H9 (cell line): ENCODE results near the gene LRP5. TPM values are rescaled to one million over a fixed set of nuclear protein-coding genes. Genes with fewer than 3 reads are reported as not detected.

Experiments used
- DNase-seq: peaks from one replicate; pipeline ENCODE4 v3.0.0-alpha.2; 2017
- H2AFZ ChIP-seq: one replicate; pipeline ENCODE4 v1.6.1; 2013; ENCODE audit warnings: mild to moderate bottlenecking, low read length, control low read depth, moderate library complexity
- H2AK5ac ChIP-seq: 2 replicates; pipeline ENCODE4 v1.6.1; 2013; ENCODE audit warnings: low read length, control low read depth, mixed read lengths; ENCODE audit not compliant: insufficient read length
- H2BK120ac ChIP-seq: one replicate; pipeline ENCODE4 v1.6.1; 2013; ENCODE audit warnings: low read depth, mild to moderate bottlenecking, low read length, control low read depth, inconsistent platforms; ENCODE audit not compliant: poor library complexity, severe bottlenecking
- H2BK12ac ChIP-seq: 2 replicates; pipeline ENCODE4 v1.6.1; 2013; ENCODE audit warnings: low read length, control low read depth, mixed read lengths, low read depth; ENCODE audit not compliant: insufficient read length
- H2BK15ac ChIP-seq: 2 replicates; pipeline ENCODE4 v1.6.1; 2013; ENCODE audit warnings: low read depth, low read length, control low read depth
- H2BK20ac ChIP-seq: one replicate; pipeline ENCODE4 v1.6.1; 2013; ENCODE audit warnings: low read depth, mild to moderate bottlenecking, low read length, control low read depth, inconsistent platforms; ENCODE audit not compliant: poor library complexity, severe bottlenecking
- H2BK5ac ChIP-seq: 2 replicates; pipeline ENCODE4 v1.6.1; 2013; ENCODE audit warnings: low read length, control low read depth, mixed read lengths; ENCODE audit not compliant: insufficient read length
- H3K14ac ChIP-seq: 2 replicates; pipeline ENCODE4 v1.6.1; 2013; ENCODE audit warnings: low read length, control low read depth; ENCODE audit not compliant: insufficient read depth
- H3K18ac ChIP-seq: 2 replicates; pipeline ENCODE4 v1.6.1; 2013; ENCODE audit warnings: low read depth, mild to moderate bottlenecking, mixed read lengths, low read length, control low read depth; ENCODE audit not compliant: insufficient read length
- H3K23ac ChIP-seq: 2 replicates; pipeline ENCODE4 v1.6.1; 2013; ENCODE audit warnings: low read length, control low read depth, mixed read lengths, low read depth; ENCODE audit not compliant: insufficient read length
- H3K23me2 ChIP-seq: 2 replicates; pipeline ENCODE4 v1.6.1; 2013; ENCODE audit warnings: low read depth, mild to moderate bottlenecking, mixed read lengths, low read length, control low read depth; ENCODE audit not compliant: insufficient read length, poor library complexity, severe bottlenecking
- H3K27ac ChIP-seq: 2 replicates; pipeline ENCODE4 v1.5.1; 2013; ENCODE audit warnings: low read length, control low read depth, mixed read lengths, low read depth; ENCODE audit not compliant: insufficient read length
- H3K27me3 ChIP-seq: 2 replicates; pipeline ENCODE4 v1.6.1; 2013; ENCODE audit warnings: low read length, control low read depth, inconsistent platforms; ENCODE audit not compliant: insufficient read depth
- H3K4ac ChIP-seq: 2 replicates; pipeline ENCODE4 v1.6.1; 2013; ENCODE audit warnings: low read depth, mild to moderate bottlenecking, control low read depth, inconsistent platforms, low read length, moderate library complexity
- H3K4me1 ChIP-seq: 2 replicates; pipeline ENCODE4 v1.6.1; 2013; ENCODE audit warnings: low read length, control low read depth, inconsistent platforms; ENCODE audit not compliant: insufficient read depth
- H3K4me2 ChIP-seq: 2 replicates; pipeline ENCODE4 v1.6.1; 2013; ENCODE audit warnings: low read length, control low read depth, mixed read lengths; ENCODE audit not compliant: insufficient read length, insufficient read depth
- H3K56ac ChIP-seq: 2 replicates; pipeline ENCODE4 v1.6.1; 2013; ENCODE audit warnings: low read depth, mild to moderate bottlenecking, mixed read lengths, low read length, control low read depth; ENCODE audit not compliant: insufficient read length
- H3K79me1 ChIP-seq: 2 replicates; pipeline ENCODE4 v1.6.1; 2013; ENCODE audit warnings: low read depth, mild to moderate bottlenecking, moderate library complexity, low read length, control low read depth, inconsistent platforms; ENCODE audit not compliant: insufficient read depth, poor library complexity, severe bottlenecking
- H3K79me2 ChIP-seq: 2 replicates; pipeline ENCODE4 v1.6.1; 2013; ENCODE audit warnings: low read length, control low read depth, inconsistent platforms; ENCODE audit not compliant: insufficient read depth
- H3K9ac ChIP-seq: 2 replicates; pipeline ENCODE4 v1.6.1; 2013; ENCODE audit warnings: low read length, control low read depth, mixed read lengths; ENCODE audit not compliant: insufficient read length; ENCODE audit errors: extremely low read depth
- H3K9me3 ChIP-seq: one replicate; pipeline ENCODE4 v1.6.1; 2013; ENCODE audit warnings: low read depth, low read length, inconsistent platforms; ENCODE audit not compliant: control insufficient read depth
- H3T11ph ChIP-seq: one replicate; pipeline ENCODE4 v1.6.1; 2013; ENCODE audit warnings: mild to moderate bottlenecking, low read length, control low read depth, inconsistent platforms
- H4K20me1 ChIP-seq: one replicate; pipeline ENCODE4 v1.6.1; 2013; ENCODE audit not compliant: control insufficient read depth, insufficient read length, insufficient read depth
- H4K5ac ChIP-seq: 2 replicates; pipeline ENCODE4 v1.6.1; 2013; ENCODE audit warnings: low read depth, mild to moderate bottlenecking, mixed read lengths, low read length, control low read depth; ENCODE audit not compliant: insufficient read length
- H4K8ac ChIP-seq: replicated peaks from 2 replicates; pipeline ENCODE4 v1.6.1; 2013; ENCODE audit warnings: low read length, control low read depth, mixed read lengths, low read depth; ENCODE audit not compliant: insufficient read length
- H4K91ac ChIP-seq: 2 replicates; pipeline ENCODE4 v1.6.1; 2013; ENCODE audit warnings: low read depth, mild to moderate bottlenecking, moderate library complexity, mixed read lengths, low read length, control low read depth; ENCODE audit not compliant: insufficient read length
- H3K27ac Mint-ChIP-seq, 3 experiments: 2 replicates in 2 of 3; 3 replicates in 1 of 3; pipeline ENCODE4 v1.8.0; 2020 to 2021; ENCODE audit warnings: mixed read lengths in 3 of 3, mild to moderate bottlenecking in 1 of 3, moderate library complexity in 1 of 3
- H3K27me3 Mint-ChIP-seq: 2 replicates; pipeline ENCODE4 v1.8.0; 2021; ENCODE audit warnings: low read depth, mild to moderate bottlenecking, moderate library complexity, mixed read lengths
- H3K36me3 Mint-ChIP-seq, 3 experiments: 2 replicates in 2 of 3; 3 replicates in 1 of 3; pipeline ENCODE4 v1.8.0; 2020 to 2021; ENCODE audit warnings: low read depth in 3 of 3, mixed read lengths in 3 of 3; ENCODE audit not compliant: insufficient read depth in 1 of 3
- H3K4me1 Mint-ChIP-seq, 2 experiments: 2 replicates each; pipeline ENCODE4 v1.8.0; 2020; ENCODE audit warnings: mixed read lengths in 2 of 2
- H3K4me3 Mint-ChIP-seq, 2 experiments: 2 replicates in 1 of 2; 3 replicates in 1 of 2; pipeline ENCODE4 v1.8.0; 2020 to 2021; ENCODE audit warnings: mild to moderate bottlenecking in 2 of 2, mixed read lengths in 2 of 2, moderate library complexity in 1 of 2
- H3K9me3 Mint-ChIP-seq, 2 experiments: 2 replicates in 1 of 2; 3 replicates in 1 of 2; pipeline ENCODE4 v1.8.0; 2020; ENCODE audit warnings: mild to moderate bottlenecking in 2 of 2, mixed read lengths in 2 of 2, moderate library complexity in 1 of 2
- CTCF ChIP-seq: fragments of 200-600 bp; sonication (generic); conservative IDR thresholded peaks from 3 replicates; pipeline ENCODE4 v1.8.0; 2021; ENCODE audit warnings: antibody characterized with exemption, mild to moderate bottlenecking
- WGBS: extraction: QIAGEN DNeasy Blood & Tissue Kit; methylation state at CpG from one replicate; pipeline ENCODE4 v1.1.7; 2013; ENCODE audit warnings: missing lambda C conversion rate, low lambda C conversion rate, mixed read lengths; ENCODE audit not compliant: insufficient read length; ENCODE audit errors: extremely low coverage; 5-methylcytosine and 5-hydroxymethylcytosine counted together
- total RNA-seq: library from RNA; stranded (reverse); gene quantifications from 2 replicates; pipeline ENCODE4 v1.2.1, GENCODE V29; 2021

LRP5 gene
- total RNA-seq, 1 experiment from 2014 or later = 38.4 TPM

- Histone ChIP-seq H3K79me1 (no peaks in the 10 kb centered on the region), H3K27me3 (no peaks in the 10 kb centered on the region), H2BK15ac (no peak overlapping the region), H2AFZ (no peak overlapping the region), H3K18ac (no peak overlapping the region), H3K79me2 (no peaks in the 10 kb centered on the region), H3K14ac (no peak overlapping the region), H3K4me2 (no peak overlapping the region), H4K8ac (no peak overlapping the region), H3K9me3 (peaks cover 5% of the 10 kb centered on the region), H3K56ac (no peak overlapping the region), H3K4me1 (no peaks in the 10 kb centered on the region; the same call in 1 of the 2 replicates), H2BK120ac (no peak overlapping the region), H4K91ac (no peak overlapping the region), H4K5ac (no peak overlapping the region), H3K23me2 (no peaks in the 10 kb centered on the region), H2BK5ac (no peak overlapping the region), H2AK5ac (no peak overlapping the region), H2BK12ac (no peak overlapping the region), H3K23ac (no peak overlapping the region), H4K20me1 (no peaks in the 10 kb centered on the region), H3K9ac (no peak overlapping the region), H2BK20ac (no peak overlapping the region), H3K4ac (no peak overlapping the region), H3T11ph (no peak overlapping the region), H3K27ac (no peak overlapping the region)
- TF ChIP-seq CTCF = no peak
- H3K27ac Mint-ChIP-seq = no peak overlapping the region; a peak in 1 of 7 replicates
- peaks cover 21 to 26% of the 10 kb centered on the region in 2 experiments for H3K9me3 Mint-ChIP-seq
- H3K4me1 Mint-ChIP-seq = peaks cover 0 to 2% of the 10 kb centered on the region in 2 experiments; a peak in 1 of 4 replicates
- WGBS = no CpG with 5 or more reads among the region's 5 CpGs
- peaks cover 7% of the 10 kb centered on the region for H3K27me3 Mint-ChIP-seq
- H3K36me3 Mint-ChIP-seq = peaks cover 10 to 21% (median 14%) of the 10 kb centered on the region in 3 experiments
- no peak overlapping the region for H3K4me3 Mint-ChIP-seq
- DNase-seq = no peak
Measured at GRCh38 chr11:68302256-68302655, 10.1 kb upstream of the LRP5 start.
